Spleen (tissue), 7 donors: ENCODE measurements around the gene ARID3B.

Experiments used
- POLR2A ChIP-seq, 3 donors: fragments of 450-650 bp; IDR thresholded peaks; one replicate each; pipeline ENCODE4 v1.5.1; 2017; ENCODE audit warnings: antibody characterized with exemption in 3 of 3, mild to moderate bottlenecking in 1 of 3
- TF ChIP-seq, protein P1 (sequence below), 11 experiments: fragments of 200-600 bp in 7 of 11; fragments of 450-650 bp in 4 of 11; sonication (generic) in 4 of 11; IDR thresholded peaks in 8 of 11; conservative IDR thresholded peaks in 3 of 11; 1 replicate in 7 of 11; 2 replicates in 4 of 11; pipeline versions ENCODE4 v1.4.0 to v1.8.0; 2016 to 2021; ENCODE audit warnings: antibody characterized with exemption in 11 of 11, inconsistent platforms in 4 of 11, mild to moderate bottlenecking in 1 of 11
- donor health status: DM: no; HTN: no; CAD: no; lungs with moderate emphysema.
- donor health status: DM: no; HTN: no; CAD: no.
- donor health status: DM: no; HTN: no; CAD: no.

GRCh38 chr15:74545776-74546656 is 5.0 kb downstream of the ARID3B start:
- TF ChIP-seq POLR2A (IDR thresholded peaks at IDR 0.05) = no peak
- TF ChIP-seq, protein P1, sequence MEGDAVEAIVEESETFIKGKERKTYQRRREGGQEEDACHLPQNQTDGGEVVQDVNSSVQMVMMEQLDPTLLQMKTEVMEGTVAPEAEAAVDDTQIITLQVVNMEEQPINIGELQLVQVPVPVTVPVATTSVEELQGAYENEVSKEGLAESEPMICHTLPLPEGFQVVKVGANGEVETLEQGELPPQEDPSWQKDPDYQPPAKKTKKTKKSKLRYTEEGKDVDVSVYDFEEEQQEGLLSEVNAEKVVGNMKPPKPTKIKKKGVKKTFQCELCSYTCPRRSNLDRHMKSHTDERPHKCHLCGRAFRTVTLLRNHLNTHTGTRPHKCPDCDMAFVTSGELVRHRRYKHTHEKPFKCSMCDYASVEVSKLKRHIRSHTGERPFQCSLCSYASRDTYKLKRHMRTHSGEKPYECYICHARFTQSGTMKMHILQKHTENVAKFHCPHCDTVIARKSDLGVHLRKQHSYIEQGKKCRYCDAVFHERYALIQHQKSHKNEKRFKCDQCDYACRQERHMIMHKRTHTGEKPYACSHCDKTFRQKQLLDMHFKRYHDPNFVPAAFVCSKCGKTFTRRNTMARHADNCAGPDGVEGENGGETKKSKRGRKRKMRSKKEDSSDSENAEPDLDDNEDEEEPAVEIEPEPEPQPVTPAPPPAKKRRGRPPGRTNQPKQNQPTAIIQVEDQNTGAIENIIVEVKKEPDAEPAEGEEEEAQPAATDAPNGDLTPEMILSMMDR (IDR thresholded peaks at IDR 0.05 in 8 of 11, conservative IDR thresholded peaks at IDR 0.05 in 3 of 11) = peak in 1 of 11 experiments; percentile 16
